ENCODE data around the gene ZNF500.

DNA sequence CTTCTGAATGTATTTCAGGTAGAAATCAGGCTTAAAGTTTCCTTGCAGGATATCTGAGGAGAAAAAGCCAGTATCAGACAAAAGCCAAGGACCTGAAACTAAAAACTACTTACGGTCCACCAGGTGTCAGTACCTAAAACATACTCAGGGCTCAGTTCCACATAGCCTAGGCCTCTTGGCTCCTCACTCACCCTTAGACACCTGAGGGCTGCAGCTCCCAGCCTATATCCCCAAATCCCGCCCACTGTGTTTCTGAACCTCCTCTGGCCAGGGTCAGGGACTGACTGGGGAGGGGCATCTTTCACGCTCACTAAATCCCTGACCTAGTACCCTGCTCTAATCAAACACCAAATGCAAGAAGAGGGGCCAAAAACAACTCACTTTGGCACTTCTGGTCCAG, 44.3 kb upstream of the ZNF500 start:
- no peak for TF ChIP-seq CTCF (conservative IDR thresholded peaks at IDR 0.05 in 1 of 2, IDR thresholded peaks at IDR 0.05 in 1 of 2; ENCODE audit: low read depth in 1 of 2, low read length in 2 of 2)
- no peak for TF ChIP-seq EZH2 (IDR thresholded peaks at IDR 0.05; ENCODE audit: low read length, missing control alignments)
